HG02884 (cell line): ENCODE results near the gene TMC6.

Experiments
- ATAC-seq: cut with Tn5 transposase; IDR thresholded peaks from one replicate; pipeline ENCODE4 v1.9.1; 2021; ENCODE audit warnings: mild to moderate bottlenecking, moderate library complexity; ENCODE audit not compliant: unreplicated experiment

TMC6 gene

GRCh38 chr17:78135858-78136500, 7.4 kb upstream of the TMC6 start:
- no peak for ATAC-seq

DNA sequence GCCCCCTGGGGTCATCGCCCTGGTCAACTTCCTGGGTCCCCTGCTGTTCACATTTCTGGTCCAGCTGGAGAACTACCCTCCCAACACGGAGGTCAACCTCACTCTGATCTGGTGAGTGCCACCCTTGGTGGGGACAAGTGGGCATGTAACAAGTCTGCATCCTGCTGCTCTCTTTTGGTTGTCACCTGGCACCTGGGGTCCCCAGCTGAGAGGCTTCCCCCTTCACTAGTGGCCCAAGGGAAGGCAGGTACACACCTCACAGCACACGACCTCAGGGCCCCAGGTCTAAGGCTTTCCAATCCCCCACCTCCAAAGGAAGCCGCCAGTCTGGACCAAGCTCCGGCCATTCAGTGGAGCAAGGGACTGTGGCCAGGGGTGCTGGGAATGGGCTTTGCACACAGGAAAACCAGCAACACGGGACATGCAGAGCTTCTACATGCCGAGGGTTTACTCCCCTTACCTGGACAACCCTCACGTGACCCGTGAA, 6.4 kb upstream of the TMC6 start:
- no peak for ATAC-seq

DNA sequence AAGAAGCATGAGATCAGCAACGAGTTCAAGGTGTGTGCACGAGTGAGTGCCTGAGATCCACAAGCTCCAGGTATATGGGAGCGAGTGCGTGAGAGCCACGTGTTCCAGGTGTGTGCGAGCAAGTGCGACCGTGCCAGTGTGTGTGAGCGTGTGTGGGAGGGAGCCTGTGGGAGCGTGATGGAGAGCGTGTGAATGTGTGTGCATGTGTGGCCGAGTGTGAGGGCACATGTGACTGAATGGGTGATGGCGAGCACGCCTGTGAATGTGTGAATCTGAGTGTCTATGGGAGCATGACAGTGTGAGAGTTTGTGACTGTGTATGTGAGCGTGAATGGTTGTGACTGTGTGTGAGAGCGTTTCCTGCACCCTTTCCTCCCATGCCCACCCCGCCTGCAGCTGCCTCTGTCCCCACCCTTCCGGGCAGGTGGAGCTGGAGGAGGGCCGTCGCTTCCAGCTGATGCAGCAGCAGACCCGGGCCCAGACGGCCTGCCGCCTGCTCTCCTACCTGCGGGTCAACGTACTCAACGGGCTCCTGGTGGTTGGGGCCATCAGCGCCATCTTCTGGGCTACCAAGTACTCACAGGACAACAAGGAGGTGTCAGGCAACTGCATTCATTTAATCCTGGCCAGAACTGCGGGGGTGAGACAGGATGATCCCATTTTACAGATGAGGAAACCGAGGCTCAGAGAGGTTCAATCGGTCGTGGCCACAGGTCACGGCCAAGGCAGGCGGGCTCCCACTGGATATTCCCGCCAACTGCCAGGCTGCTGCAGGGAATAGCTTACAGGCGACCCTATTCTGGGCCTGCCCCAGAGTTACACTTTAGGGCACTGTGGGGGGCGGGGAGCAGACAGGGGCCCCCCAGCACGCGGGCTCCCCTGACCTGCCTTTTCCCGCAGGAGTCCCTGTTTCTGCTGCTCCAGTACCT, 5.7 kb upstream of the TMC6 start:
- ATAC-seq = no peak

DNA sequence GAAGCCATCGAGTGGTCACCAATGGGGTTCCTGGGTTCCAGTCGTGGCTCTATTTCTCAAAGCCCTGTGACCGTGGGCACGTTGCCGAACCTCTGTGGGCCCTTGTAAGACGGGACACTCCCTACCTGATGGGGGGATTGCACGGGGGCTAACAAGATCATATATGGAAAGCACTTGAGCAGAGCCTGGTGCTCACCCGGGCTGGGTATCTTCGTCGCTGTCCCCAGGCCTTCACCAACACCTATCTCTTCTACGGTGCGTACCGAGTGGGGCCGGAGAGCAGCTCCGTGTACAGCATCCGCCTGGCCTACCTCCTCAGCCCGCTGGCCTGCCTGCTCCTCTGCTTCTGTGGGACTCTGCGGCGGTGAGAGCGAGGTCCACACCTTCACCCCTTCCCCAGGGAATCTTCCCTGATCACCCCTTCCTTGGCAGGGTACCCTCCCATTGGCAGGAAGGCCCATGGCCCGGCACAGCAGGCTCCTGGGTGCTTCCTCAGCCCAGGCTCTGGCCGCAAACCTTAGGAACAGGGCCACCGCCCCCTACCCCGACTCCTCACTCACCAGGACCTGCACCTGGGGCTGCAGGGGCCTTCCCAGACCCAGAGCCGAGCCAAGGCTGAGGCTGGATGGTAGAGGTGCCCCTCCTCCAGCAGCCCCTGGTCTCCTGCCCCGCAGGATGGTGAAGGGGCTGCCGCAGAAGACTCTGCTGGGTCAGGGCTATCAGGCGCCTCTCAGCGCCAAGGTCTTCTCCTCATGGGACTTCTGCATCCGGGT, 4.8 kb upstream of the TMC6 start:
- ATAC-seq = no peak

GRCh38 chr17:78132767-78133178, 4.2 kb upstream of the TMC6 start:
- ATAC-seq = no peak

DNA sequence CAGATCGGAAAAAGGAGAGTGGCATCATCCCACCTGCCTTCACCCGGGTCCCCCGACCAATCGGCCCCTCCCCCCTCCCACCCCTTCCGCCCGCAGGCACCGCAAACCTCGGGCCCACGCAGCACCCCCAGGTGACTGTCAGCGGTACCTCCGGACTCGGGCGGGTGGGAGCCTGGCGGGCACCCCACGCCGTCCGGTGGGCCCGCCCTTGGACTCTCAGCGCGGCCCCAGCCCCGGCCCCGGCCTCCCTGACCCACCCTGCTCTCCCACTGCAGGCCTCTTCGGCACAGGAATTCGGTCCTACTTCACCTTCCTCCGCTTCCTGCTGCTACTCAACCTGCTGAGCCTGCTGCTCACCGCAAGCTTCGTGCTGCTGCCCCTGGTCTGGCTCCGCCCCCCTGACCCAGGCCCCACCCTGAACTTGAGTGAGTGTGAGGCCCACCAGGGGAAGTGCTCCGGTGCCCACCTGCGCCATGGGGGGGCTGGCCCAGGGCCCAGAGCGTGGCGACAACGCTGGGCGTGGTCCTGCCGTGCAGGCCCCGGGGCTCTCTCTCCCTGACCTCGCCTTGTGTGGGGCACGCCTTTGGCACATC, 3.6 kb upstream of the TMC6 start:
- no peak for ATAC-seq

DNA sequence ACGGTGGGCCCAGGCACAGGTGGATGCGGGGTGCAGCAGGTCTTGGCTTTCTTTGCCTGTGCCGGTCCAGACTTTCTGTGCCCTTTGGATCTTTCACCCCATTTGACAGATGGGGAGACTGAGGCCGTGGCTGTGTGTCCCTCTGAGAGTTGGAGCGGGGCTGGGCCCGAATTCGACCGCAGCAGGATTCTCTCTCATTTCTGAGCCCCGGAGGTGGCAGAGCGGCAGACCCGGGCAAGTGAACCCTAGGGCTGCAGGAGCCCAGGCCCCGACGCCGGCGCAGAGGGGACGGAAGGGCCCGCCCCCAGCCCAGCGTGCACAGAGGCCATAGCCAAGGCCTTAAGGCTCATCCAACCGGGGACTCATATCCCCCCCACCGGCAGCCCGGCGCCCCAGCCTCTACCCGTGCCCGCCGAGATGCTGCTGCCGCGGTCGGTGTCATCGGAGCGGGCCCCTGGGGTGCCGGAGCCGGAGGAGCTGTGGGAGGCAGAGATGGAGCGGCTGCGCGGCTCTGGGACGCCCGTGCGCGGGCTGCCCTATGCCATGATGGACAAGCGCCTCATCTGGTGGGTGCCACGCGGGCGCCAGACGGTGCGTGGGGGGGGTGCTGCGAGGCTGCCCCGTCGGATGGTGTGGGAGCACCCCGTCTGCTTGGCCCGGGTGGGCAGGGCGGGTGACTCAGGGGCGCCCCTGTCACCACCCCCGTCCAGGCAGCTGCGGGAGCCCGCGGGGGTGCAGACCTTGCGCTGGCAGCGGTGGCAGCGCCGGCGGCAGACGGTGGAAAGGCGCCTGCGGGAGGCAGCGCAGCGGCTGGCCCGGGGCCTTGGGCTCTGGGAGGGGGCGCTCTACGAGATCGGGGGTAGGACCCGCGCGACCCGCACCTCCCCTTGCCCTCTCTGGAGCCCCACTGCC, 2.9 kb upstream of the TMC6 start:
- no peak for ATAC-seq

DNA sequence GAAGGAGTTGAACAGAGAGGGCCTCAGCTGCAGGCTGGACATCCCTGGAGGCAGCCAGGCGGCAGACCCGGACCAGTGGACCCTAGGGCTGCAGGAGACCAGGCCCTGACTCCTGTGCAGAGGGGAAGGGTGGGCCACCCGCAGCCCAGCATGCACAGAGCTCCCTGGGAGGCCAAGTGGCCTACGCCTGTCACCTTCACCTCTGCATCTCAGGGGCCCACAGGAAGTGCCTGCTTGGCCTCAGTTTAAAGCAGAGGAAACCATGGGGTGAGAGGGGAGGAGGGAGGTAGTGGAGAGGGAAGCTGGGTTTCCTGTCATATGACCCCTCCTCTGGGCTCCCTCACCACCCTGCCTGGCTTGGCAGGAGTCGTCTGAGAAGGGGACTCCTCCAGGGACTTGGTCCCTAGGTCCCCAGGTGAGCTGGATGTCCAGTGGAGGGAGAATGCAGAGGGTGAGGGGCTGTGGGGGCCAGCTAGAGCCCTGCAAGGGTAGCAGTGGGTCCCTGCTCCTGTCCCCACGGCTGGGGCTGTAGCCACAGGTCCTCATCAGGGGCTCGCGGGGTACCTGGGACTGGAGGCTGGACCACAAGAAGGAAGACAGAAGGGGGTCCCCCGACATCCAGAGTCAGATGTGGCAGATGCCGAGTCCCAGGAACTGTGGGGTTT, 2.0 kb upstream of the TMC6 start, which contains the start of gene TMC8:
Gene TMC8, plus strand, starts transcription at position 335 of the 665 bp plus-strand sequence. CDS start 818 bp downstream, outside the sequence.
- no peak for ATAC-seq

- ATAC-seq = no peak
These were observed 1.5 kb upstream of the TMC6 start for GRCh38 chr17:78130090-78130436.

DNA sequence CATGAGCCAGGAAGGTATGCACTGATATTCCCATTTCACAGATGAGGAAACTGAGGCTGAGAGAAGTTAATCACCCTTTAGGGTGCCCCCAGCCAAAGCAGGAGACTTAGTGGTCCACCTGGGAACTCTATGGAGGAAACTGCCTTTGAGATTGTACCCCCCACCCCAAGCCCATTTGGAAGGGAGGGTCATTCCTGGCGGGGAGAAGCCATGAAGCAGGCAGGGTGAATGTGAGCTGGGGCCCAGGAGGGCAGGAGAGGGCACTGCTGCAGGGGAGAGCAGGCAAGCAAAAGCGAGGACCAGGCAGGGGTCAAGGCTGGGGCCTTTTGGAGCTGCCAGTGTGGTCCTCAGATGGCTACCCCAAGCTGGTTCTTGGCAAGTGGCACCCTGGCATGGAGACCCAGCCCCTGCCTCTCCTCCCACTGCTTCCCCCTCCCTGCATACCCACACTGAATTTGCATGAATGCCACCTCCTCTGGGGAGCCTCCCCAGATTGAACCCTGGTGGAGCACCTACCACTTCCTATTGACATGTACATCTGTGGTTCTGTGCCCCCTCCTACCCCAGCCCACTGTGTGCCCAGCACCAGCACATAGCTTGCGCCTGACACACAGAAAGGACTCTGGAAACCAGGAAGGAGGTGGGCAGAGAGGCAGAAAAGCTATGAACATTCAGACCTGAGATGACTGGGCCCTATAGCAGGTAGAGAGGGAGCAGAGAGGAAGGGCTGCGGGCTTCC, 965 bp upstream of the TMC6 start:
- no peak for ATAC-seq

DNA sequence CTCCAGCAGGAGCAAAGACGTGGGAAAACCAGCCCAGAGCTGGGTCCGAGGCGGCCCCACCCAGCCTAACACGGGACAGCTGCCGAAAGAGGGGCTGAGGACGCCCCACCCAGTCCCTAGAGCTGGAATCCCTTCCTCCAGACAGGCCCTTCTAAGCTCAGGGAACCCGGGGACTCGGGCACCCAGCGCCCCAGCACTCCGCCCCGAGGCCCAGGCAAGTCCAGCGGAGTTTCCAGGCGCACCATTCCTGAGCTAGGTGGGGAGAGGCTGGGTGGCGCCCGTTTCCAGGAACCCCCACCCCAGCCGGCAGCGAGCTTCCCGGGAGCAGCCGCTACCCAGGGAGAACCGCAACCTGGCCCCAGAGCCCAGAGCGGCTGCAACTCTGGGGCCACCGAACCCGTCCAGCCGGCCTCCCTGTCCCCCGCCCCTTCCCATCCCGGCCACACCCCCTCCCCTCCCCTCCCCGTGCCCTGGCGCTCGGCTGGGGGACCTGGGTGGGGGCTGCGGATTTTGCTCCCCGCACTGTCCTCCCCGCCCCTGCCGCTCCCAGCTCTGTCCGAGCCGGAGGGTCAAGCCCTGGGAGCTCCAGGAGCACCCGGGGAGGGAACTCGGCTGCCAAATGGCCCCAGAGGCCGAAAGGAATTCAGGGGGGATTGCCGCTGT, 536 bp downstream of the TMC6 start:
- ATAC-seq = no peak

GRCh38 chr17:78127239-78127887, 1.2 kb downstream of the TMC6 start:
- ATAC-seq = no peak

DNA sequence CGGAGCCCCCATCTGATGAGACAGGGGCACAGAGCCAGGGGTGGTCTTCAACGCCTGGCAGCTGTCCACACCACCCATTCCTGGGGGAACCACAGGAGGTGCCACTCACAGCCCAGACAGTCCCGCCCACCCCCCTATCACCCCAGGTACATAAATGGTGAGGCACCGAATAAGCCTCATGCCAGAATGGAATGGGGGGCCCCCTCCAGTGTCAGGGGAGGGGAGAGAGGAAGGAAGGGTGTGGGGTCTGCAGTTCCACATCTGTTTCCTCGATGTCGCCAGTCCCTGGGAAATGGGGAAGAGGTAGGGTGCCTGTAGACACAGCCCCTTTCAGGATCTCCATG, 1.7 kb downstream of the TMC6 start:
- ATAC-seq = no peak

DNA sequence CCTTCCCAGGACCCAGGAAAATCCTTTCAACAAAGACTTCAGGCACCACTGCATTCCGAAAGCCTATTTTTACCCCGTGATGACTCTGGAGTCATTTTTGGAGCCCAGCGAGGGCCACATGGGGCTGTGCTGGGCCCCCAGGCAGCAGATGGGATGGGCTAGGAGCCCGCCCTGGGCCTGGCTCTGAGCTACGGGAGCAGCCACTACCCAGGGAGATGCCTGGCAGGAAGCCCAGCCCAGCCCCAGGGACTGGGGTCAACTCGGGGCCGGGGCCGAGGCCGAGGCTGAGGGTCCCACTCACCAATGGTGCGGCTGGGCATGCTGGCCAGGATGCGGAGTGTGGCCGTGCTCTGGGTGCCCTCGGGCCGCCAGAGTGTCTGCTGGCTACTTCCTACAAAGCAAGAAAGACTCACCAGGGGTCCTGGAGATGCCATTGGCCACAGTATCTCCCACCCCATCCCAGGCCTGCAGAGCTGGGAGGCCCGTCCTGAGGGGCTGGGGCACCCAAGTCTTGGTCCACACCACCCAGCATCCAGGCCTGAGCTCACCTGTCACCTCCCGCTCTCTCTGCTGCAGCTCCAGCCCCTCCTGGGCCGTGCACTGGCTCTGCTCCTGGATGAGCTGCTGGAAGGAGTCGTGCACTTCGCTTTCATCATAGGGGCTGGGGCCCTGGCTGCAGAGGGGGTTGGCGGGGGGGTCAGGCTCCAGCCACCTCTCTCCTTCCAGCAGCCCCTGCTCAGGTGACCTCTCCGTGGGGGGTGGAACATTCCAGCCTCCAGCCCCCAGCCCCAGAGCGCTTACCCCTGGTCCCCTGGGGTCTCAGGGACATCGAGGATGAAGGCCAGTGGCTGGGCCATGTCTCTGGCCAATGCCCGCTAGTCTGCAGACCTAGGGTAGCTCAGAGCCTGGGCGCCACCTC, 2.3 kb downstream of the TMC6 start:
- ATAC-seq = no peak

DNA sequence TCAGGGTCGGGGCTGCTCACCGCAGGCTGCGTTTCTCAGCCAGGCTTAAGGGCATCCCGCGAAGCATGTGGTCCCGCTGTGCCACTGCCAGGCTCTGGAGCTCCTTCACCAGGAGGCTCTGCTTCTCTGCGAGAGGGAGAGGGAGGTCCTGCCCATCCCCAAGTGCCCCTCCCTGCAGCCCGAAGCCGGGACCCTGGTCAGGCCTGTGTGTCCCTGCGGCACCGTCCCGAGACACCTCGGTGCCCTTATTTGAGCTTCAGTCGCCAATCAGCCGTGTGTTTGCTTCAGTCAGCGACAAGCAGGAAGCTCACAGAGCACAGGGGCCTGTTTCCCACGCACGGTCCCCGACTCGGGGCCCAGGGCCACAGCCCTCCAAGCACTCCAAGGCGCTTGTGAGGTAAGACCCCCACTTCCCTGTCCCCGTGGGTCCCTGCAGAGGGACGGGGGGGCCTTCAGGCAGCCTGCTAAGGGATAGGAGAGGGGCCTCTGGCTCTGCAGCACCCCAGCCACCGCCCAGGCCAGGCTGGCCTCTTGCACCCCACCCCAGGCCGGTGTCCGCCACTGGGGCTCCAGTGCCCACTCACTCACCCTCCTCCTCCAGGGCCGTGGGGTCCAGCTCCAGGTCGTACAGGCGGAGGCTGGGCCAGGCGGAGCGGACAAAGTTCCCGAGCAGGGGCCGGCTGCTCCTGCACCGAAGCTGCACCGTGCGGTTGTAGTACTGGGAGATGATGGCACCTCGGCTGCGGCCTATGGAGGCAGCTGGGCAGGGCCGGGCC, 3.2 kb downstream of the TMC6 start:
- no peak for ATAC-seq

- ATAC-seq = no peak
These were observed 3.8 kb downstream of the TMC6 start for GRCh38 chr17:78124836-78125137.
